Measurements from ENCODE around the gene RIMS1. TPM values are rescaled to one million over a fixed set of nuclear protein-coding genes. Genes with fewer than 3 reads are reported as not detected.
"Not testable (repeated sequence)": the region's sequence is repeated elsewhere in the genome, so short reads cannot be mapped to it uniquely, and the experiment has no call there.

RIMS1 gene
- total RNA-seq, 1 experiment from 2014 or later, result 0.51 TPM

DNA sequence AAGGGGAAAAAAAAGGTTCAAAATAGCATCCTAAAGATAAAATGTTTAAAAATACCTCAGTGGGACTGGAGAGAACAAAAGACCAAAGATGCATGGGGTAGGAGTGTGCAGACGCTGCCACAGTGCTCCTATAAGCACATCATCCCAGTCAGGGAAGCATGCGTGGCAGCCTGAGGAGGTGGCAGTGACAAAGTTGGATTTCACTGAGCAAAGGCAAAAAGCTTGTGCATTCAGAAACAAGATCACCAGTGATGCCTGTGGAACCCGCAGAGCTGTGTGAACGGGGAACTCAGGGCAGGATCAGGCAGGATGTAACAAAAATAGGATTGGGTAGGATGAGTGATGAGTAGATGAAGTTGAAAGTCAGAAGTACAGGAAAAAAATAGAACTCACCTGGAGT lies 116.1 kb downstream of the RIMS1 start:
- no peak for TF ChIP-seq EZH2phosphoT487 (IDR thresholded peaks at IDR 0.05; ENCODE audit: borderline replicate concordance, low read length)
- TF ChIP-seq, protein P1, sequence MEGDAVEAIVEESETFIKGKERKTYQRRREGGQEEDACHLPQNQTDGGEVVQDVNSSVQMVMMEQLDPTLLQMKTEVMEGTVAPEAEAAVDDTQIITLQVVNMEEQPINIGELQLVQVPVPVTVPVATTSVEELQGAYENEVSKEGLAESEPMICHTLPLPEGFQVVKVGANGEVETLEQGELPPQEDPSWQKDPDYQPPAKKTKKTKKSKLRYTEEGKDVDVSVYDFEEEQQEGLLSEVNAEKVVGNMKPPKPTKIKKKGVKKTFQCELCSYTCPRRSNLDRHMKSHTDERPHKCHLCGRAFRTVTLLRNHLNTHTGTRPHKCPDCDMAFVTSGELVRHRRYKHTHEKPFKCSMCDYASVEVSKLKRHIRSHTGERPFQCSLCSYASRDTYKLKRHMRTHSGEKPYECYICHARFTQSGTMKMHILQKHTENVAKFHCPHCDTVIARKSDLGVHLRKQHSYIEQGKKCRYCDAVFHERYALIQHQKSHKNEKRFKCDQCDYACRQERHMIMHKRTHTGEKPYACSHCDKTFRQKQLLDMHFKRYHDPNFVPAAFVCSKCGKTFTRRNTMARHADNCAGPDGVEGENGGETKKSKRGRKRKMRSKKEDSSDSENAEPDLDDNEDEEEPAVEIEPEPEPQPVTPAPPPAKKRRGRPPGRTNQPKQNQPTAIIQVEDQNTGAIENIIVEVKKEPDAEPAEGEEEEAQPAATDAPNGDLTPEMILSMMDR (conservative IDR thresholded peaks at IDR 0.05; ENCODE audit: low read depth, low read length), result no peak
- TF ChIP-seq EZH2 (IDR thresholded peaks at IDR 0.05; ENCODE audit: low read length, unreplicated experiment), result no peak
- CTCF ChIA-PET, result no interaction called here
- POLR2A ChIA-PET (ENCODE audit: unreplicated experiment), result no interaction called here

DNA sequence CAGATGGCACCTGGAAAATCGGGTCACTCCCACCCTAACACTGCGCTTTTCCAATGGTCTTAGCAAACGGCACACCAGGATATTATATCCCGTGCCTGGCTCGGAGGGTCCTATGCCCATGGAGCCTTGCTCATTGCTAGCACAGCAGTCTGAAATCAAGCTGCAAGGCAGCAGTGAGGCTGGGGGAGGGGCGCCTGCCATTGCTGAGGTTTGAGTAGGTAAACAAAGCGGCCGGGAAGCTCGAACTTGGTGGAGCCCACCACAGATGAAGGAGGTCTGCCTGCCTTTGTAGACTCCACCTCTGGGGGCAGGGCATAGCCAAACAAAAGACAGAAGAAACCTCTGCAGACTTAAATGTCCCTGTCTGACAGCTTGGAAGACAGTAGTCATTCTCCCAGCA lies 120.2 kb downstream of the RIMS1 start:
- DNase-seq; H3K9me3 ChIP-seq (ENCODE audit: low read length); BruUV-seq (replicated peaks); H3F3A ChIP-seq (ENCODE audit: low read length, unreplicated experiment); H3K27ac ChIP-seq (ENCODE audit: low read length); H3K4me3 ChIP-seq (ENCODE audit: low read length); ATAC-seq; H3K79me2 ChIP-seq (ENCODE audit: low read length); H3K27me3 ChIP-seq (ENCODE audit: low read length); POLR2A ChIA-PET (ENCODE audit: unreplicated experiment); H3K4me2 ChIP-seq (ENCODE audit: low read length); H3K9ac ChIP-seq (ENCODE audit: low read length); intact Hi-C loops (cut with micrococcal nuclease); H2AFZ ChIP-seq (ENCODE audit: low read length); CTCF ChIA-PET; H3K36me3 ChIP-seq (ENCODE audit: low read depth, low read length); H3K4me1 ChIP-seq (ENCODE audit: insufficient read depth, low read length); H4K20me1 ChIP-seq (ENCODE audit: low read length); H3K9me2 ChIP-seq (replicated peaks; ENCODE audit: low read length): not testable (repeated sequence)

More for the DNA sequence above, 116.1 kb downstream of the RIMS1 start:
- intact Hi-C loops (cut with micrococcal nuclease), result no loop called here
- Histone ChIP-seq H4K20me1 (ENCODE audit: low read length) (no peaks in the 10 kb centered on the region), H3K36me3 (ENCODE audit: low read depth, low read length) (no peaks in the 10 kb centered on the region), H3K9me3 (ENCODE audit: low read length) (no peaks in the 10 kb centered on the region), H3F3A (ENCODE audit: low read length, unreplicated experiment) (no peaks in the 10 kb centered on the region), H3K27ac (ENCODE audit: low read length) (no peak overlapping the region), H3K4me2 (ENCODE audit: low read length) (no peak overlapping the region), H3K4me3 (ENCODE audit: low read length) (no peak overlapping the region), H2AFZ (ENCODE audit: low read length) (no peak overlapping the region), H3K9ac (ENCODE audit: low read length) (no peak overlapping the region), H3K27me3 (ENCODE audit: low read length) (no peaks in the 10 kb centered on the region), H3K79me2 (ENCODE audit: low read length) (no peaks in the 10 kb centered on the region), H3K4me1 (ENCODE audit: insufficient read depth, low read length) (no peaks in the 10 kb centered on the region), H3K9me2 (replicated peaks; ENCODE audit: low read length) (no peaks in the 10 kb centered on the region)
- ATAC-seq (no peak), DNase-seq (no peak)
- BruUV-seq (replicated peaks), result no TSS peak

- ATAC-seq, result no peak
- intact Hi-C loops (cut with micrococcal nuclease), result no loop called here
Observed at GRCh38 chr6:72022830-72023229, 136.5 kb downstream of the RIMS1 start.

More at GRCh38 chr6:72022830-72023229, 136.5 kb downstream of the RIMS1 start:
- no peak overlapping the region for H2AFZ ChIP-seq (ENCODE audit: low read length)
- no peaks in the 10 kb centered on the region for H4K20me1 ChIP-seq (ENCODE audit: low read length)
- H3K36me3 ChIP-seq (ENCODE audit: low read depth, low read length), result no peaks in the 10 kb centered on the region
- H3K27ac ChIP-seq (ENCODE audit: low read length), result no peak overlapping the region
- CTCF ChIA-PET, result no interaction called here
- H3K4me3 ChIP-seq (ENCODE audit: low read length), result no peak overlapping the region
- no peak overlapping the region for H3K9ac ChIP-seq (ENCODE audit: low read length)
- H3K79me2 ChIP-seq (ENCODE audit: low read length), result no peaks in the 10 kb centered on the region
- no peak overlapping the region for H3K4me2 ChIP-seq (ENCODE audit: low read length)
- no TSS peak for BruUV-seq (replicated peaks)
- TF ChIP-seq EZH2phosphoT487 (IDR thresholded peaks at IDR 0.05; ENCODE audit: borderline replicate concordance, low read length) (no peak), EZH2 (IDR thresholded peaks at IDR 0.05; ENCODE audit: low read length, unreplicated experiment) (no peak)
- TF ChIP-seq, protein P1 (conservative IDR thresholded peaks at IDR 0.05; ENCODE audit: low read depth, low read length), result no peak
- no peaks in the 10 kb centered on the region for H3K9me3 ChIP-seq (ENCODE audit: low read length)
- H3F3A ChIP-seq (ENCODE audit: low read length, unreplicated experiment), result no peaks in the 10 kb centered on the region
- no peaks in the 10 kb centered on the region for H3K4me1 ChIP-seq (ENCODE audit: insufficient read depth, low read length)
- DNase-seq, result no peak
- no peaks in the 10 kb centered on the region for H3K9me2 ChIP-seq (replicated peaks; ENCODE audit: low read length)
- no peaks in the 10 kb centered on the region for H3K27me3 ChIP-seq (ENCODE audit: low read length)
- POLR2A ChIA-PET (ENCODE audit: unreplicated experiment), result no interaction called here

All from PC-3 (cell line).